Glomerular visceral epithelial cell (primary cell): Measurements from ENCODE around the gene PNMA8C.
"Not testable (repeated sequence)": the region's sequence is repeated elsewhere in the genome, so short reads cannot be mapped to it uniquely, and the experiment has no call there.

Experiments used
- DNase-seq: peaks from one replicate; pipeline ENCODE4 v3.0.0-alpha.2; 2016; ENCODE audit errors: extremely low spot score

PNMA8C gene

GRCh38 chr19:46411925-46412649 is 16.6 kb downstream of the PNMA8C start:
- DNase-seq, result no peak

DNA sequence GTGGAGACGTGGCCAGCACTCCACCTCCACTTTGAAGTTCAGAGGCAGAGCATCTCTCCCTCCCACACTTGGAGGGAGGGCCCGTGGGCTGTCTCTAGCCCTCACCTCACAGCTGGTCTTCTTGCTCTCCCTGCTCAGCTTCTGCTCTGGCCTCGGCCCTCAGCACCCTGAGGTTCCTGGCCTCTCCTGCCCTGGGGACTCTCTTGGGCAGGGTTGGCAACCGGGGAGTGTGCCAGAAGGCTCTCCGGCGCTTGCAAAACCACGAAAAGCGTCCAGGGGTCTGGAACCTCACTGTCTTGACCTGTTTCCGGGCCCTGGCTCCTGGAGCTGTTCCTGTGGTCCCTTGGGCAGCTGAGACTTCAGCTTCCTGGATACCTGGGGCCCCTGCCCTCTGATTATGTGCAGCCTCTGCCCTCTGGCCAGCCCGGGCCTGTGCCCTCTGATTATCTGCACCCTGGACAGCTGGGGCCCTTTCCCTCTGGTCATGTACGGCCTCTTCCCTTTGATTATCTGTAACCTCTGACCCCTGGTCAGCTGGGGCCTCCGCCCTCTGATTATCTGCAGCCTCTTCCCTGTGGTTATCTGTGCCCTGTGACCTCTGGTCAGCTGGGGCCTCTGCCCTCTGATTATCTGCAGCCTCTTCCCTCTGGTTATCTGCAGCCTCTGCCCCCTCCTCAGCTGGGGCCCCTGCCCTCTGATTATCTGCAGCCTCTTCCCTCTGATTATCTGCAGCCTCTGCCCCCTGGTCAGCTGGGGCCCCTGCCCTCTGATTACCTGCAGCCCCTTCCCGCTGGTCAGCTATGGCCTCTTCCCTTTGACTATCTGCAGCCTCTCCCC is 17.4 kb downstream of the PNMA8C start:
- DNase-seq, result no peak

DNA sequence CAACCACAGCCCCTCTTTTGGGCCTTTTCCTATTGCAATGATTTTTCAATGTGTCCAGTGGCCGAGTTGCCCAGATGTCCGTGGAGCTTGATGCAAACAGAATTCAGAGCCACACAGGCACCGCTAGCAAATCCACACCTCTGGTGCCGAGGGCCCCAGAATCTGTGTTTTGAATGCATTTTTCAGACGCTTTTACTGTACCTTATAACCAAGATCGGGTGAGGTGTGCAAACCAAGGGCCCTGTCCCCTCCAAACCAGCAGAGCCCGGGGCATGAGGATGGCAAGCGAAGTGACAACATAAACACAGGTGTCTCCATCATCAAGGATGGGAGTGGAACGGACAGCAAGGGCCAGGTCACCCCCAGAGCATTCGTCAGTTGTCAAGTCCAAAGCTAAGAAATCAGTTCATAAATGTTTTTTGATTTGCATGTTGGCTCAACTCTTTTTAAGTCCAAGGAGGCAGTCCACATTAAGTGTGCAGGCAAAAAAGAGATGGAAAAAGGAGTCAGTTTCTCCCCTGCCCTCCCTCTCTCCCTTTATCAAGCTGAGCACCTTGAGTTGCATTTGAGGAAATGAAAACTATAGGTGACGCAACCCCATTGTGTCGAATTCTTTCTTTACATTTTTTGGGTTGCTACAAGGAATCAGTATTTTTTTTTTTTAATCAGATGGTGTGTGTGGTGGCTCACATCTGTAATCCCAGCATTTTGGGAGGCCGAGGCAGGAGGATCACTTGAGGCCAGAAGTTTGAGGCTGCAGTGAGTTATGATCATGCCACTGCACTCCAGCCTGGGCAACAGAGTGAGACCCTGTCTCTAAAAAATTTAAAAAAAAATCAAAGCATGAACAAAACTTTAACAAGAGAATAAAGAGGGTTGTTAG is 18.3 kb downstream of the PNMA8C start:
- DNase-seq, result no peak

GRCh38 chr19:46409191-46409590 is 19.5 kb downstream of the PNMA8C start:
- no peak for DNase-seq

- DNase-seq, result peak; percentile 47
These were observed 20.1 kb downstream of the PNMA8C start for GRCh38 chr19:46408664-46409039.

DNA sequence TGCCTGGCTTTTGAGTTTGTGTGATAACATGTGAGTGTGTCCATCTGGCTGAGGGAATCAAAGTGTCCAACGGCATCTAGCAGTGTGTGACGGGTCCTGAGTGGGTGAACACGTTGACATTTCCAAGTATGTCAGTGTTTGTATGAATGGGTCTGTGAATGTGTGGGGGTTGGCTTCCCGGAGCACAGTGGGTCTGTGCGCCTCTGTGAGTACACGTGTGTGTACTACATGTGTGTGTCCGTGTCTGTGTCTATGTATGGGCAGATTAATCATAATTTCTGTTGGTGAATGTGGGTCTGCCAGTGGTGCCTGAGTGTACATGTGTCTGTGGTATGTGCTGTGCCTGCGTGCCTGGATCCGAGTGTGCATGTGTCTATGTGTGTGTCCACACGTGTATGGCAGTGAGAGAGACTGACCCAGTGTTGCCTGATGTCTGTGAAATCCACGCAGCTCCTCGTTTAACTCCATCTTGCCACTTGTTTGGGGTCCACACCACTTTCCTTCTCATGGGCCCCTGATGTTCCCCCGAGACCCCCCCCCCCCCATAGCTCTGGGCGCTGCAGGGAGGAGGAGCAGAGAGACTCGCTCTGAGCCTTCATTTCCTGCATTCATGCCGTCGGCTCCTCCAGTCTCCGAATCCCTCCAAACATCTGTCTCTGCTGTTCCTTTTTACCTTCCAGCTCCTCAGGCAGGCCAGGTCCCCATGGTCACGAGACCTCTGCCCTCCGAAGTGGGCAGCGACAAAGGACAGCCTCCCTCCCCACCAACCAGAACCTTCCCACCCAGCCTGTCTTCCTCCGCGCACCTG is 20.7 kb downstream of the PNMA8C start:
- no peak for DNase-seq

DNA sequence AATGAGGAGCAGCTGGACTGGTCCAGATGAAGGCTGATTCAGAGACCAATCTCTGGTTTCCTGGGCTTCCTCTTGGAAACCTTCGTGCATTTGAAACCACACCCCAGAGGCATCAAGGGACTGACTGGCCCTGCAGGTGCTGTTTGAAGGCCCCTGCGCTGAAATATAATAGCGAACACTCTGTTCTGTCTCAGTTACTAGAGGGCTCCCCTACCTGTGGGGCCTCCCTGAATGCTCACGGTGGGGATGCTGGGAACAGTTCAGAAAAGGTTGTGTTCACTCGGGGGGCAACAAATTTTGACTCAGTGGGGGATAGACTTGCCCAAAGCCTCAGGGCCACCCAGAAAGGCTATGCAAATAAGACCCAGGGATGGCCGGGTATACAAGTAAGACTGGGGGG is 21.8 kb downstream of the PNMA8C start:
- no peak for DNase-seq

DNA sequence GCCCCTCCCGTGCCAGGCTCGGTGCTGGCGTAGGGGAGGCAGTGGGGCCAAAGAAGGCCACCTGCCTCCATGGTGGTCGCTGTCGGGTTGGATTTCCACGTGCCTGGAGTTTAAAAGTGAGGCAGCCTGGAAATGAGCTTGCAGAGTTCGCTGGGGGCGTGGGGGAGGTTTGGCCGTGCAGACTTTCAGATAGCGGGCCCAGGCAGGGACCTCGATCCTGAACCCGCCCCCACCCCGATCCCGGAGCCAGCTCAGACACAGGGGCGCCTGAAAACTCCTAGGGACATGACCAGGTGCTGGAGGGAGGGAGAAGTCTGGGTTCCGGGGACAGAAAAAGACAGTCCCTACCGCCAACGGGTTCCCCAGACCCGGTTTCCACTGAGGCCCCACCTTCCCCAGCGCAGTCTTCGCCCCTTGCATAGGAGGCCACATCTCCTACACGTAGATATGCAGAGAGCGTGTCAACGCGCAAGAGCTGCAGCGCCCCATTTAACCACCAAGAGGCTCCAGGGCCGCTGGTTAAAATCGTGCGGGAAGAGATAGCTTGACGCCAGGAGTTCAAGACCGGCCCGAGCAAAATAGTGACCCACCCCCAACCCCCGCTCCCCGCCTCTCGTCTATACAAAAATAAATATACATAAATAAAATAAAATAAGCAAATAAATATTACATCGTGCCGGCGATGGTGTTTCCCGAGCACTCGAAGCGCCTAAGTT is 23.8 kb downstream of the PNMA8C start:
- no peak for DNase-seq

- DNase-seq, result peak; percentile 61
These were observed 24.5 kb downstream of the PNMA8C start for GRCh38 chr19:46404055-46404752.

GRCh38 chr19:46402725-46403124 is 26.0 kb downstream of the PNMA8C start:
- no peak for DNase-seq

- not testable (repeated sequence) for DNase-seq
These were observed 30.8 kb downstream of the PNMA8C start for GRCh38 chr19:46397801-46398479.

DNA sequence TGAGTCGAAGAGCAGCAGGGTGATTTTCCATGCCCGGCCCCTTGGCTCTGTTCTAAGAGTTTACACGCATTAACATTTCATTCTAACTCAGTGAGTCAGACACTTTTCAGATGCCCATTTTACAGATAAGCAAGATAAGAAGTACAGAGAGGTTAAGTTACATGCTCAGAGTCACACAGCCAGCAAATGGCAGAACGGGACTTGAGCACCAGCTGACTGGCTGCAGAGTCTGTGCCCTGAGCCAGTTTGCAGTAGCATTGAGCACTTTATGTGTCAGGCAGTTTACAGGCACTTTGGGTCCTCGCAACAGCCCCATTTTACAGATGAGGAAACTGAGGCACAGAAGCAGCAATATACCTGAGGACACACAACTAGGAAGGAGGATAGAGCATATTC is 34.3 kb downstream of the PNMA8C start:
- DNase-seq, result no peak

DNA sequence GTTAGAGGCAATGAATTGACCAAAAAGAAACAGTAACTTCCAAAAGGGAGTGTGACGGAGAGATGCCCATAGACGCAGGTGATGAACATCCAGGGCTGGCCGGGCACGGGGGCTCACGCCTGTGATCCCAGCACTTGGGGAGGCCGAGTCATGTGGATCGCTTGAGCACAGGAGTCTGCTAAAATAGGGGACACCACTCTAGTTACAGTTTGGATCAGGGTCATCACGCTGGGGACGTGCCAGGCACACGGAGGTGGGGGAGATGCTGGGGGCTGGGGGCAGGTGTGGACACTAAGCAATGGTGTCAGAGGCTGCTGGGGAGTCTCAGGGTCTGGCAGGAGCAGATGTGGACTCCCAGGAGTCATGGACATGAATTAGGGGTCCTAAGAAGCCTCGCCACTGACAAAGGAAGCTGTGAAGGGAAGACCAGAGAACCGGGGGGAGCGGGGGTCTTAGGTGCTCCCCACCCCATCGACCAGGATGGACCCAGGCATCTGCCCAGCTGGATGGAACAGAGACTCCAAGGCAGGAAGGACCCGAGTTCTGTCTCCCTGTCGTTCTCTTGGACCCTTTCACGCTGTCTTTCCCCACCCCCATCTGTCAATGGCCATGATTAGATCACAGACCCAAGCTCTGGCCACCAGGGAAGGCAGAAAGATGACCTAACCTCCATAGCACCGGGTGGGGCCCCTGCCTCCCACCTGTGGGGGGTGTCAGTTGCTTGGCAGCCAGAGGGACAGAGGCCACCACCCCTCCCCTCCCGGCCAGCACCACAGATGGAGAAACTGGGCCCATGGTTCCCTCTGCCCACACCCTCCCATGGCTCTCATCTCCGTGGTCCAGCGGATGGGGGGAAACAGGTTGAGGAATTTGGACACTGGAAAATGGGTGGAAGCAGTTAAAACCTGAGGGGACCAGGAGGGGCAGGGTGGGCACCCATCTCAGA is 35.0 kb downstream of the PNMA8C start:
- DNase-seq, result no peak

GRCh38 chr19:46392837-46393236 is 35.9 kb downstream of the PNMA8C start:
- no peak for DNase-seq

- DNase-seq, result no peak
These were observed 36.4 kb downstream of the PNMA8C start for GRCh38 chr19:46392252-46392801.

- no peak for DNase-seq
These were observed 37.2 kb downstream of the PNMA8C start for GRCh38 chr19:46391296-46392251.

DNA sequence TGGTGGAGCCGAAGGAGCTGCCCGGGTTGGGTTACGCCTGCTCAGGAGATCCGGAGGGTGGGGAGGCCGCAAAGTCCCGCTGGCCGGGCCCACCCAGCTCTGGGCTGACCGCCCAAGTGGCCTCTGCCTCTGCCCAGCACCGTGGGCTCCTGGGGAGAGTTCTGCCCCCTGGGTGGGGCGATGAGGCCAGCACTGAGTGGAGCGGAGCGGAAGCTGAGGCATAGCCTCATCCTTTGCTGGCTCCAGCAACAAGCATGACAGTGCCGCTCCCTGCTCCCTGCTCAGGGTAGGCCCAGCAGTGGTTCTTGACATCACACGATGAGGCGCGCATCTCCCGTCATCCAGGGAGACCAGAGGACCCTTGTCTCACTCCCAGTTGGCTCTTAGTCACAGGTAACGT is 37.9 kb downstream of the PNMA8C start:
- DNase-seq, result no peak
